Measurements from ENCODE around the gene PCYT1B. TPM values are rescaled to one million over a fixed set of nuclear protein-coding genes. Genes with fewer than 3 reads are reported as not detected.
A peak's percentile ranks its signal among the peaks of the same experiment; 100 is the strongest.

The PCYT1B gene
- total RNA-seq, 1 experiment from 2014 or later: 24.7 TPM

GRCh38 chrX:24651783-24652182 lies 4.6 kb upstream of the PCYT1B start:
- Mint-ChIP-seq H3K27me3 (ENCODE audit: insufficient read depth, unreplicated experiment) (no peaks in the 10 kb centered on the region), H3K27ac (ENCODE audit: unreplicated experiment) (no peak overlapping the region), H3K36me3 (ENCODE audit: insufficient read depth, unreplicated experiment) (no peaks in the 10 kb centered on the region), H3K9me3 (ENCODE audit: unreplicated experiment) (no peaks in the 10 kb centered on the region), H3K4me1 (ENCODE audit: low read depth, unreplicated experiment) (no peaks in the 10 kb centered on the region), H3K4me3 (ENCODE audit: unreplicated experiment) (no peak overlapping the region)
- intact Hi-C loops (cut with micrococcal nuclease; ENCODE audit: unreplicated experiment): no loop called here
- Histone ChIP-seq H3K27me3 (replicated peaks; ENCODE audit: control insufficient read depth, insufficient read depth, low read length) (no peaks in the 10 kb centered on the region), H3K4me3 (ENCODE audit: low read depth, low read length) (no peak overlapping the region), H3K36me3 (ENCODE audit: control insufficient read depth, insufficient read depth, low read length) (no peaks in the 10 kb centered on the region), H3K4me1 (no peaks in the 10 kb centered on the region), H3K9me3 (no peaks in the 10 kb centered on the region)
- ChIA-PET CTCF (no interaction called here), POLR2A (no interaction called here)
- no TSS peak for BruUV-seq (replicated peaks)
- no peak for DNase-seq
- TF ChIP-seq CTCF (IDR thresholded peaks at IDR 0.05; ENCODE audit: insufficient read depth in 1 of 2, low read depth in 1 of 2, low read length in 1 of 2, severe bottlenecking in 1 of 2, unreplicated experiment in 1 of 2): no peak

GRCh38 chrX:24648495-24648894 lies 1.3 kb upstream of the PCYT1B start:
- Mint-ChIP-seq H3K4me1 (ENCODE audit: low read depth, unreplicated experiment) (no peaks in the 10 kb centered on the region), H3K27ac (ENCODE audit: unreplicated experiment) (no peak overlapping the region), H3K27me3 (ENCODE audit: insufficient read depth, unreplicated experiment) (no peaks in the 10 kb centered on the region), H3K36me3 (ENCODE audit: insufficient read depth, unreplicated experiment) (no peaks in the 10 kb centered on the region), H3K4me3 (ENCODE audit: unreplicated experiment) (no peak overlapping the region), H3K9me3 (ENCODE audit: unreplicated experiment) (no peaks in the 10 kb centered on the region)
- Histone ChIP-seq H3K4me3 (ENCODE audit: low read depth, low read length) (no peak overlapping the region), H3K36me3 (ENCODE audit: control insufficient read depth, insufficient read depth, low read length) (no peaks in the 10 kb centered on the region), H3K4me1 (no peaks in the 10 kb centered on the region), H3K27me3 (replicated peaks; ENCODE audit: control insufficient read depth, insufficient read depth, low read length) (no peaks in the 10 kb centered on the region), H3K9me3 (no peaks in the 10 kb centered on the region)
- POLR2A ChIA-PET: no interaction called here
- DNase-seq: no peak
- CTCF ChIA-PET: no interaction called here
- no peak for TF ChIP-seq CTCF (IDR thresholded peaks at IDR 0.05; ENCODE audit: insufficient read depth in 1 of 2, low read depth in 1 of 2, low read length in 1 of 2, severe bottlenecking in 1 of 2, unreplicated experiment in 1 of 2)
- intact Hi-C loops (cut with micrococcal nuclease; ENCODE audit: unreplicated experiment): no loop called here
- no TSS peak for BruUV-seq (replicated peaks)

- Mint-ChIP-seq H3K27ac (ENCODE audit: unreplicated experiment) (no peak overlapping the region), H3K9me3 (ENCODE audit: unreplicated experiment) (no peaks in the 10 kb centered on the region), H3K27me3 (ENCODE audit: insufficient read depth, unreplicated experiment) (no peaks in the 10 kb centered on the region), H3K4me1 (ENCODE audit: low read depth, unreplicated experiment) (no peaks in the 10 kb centered on the region), H3K4me3 (ENCODE audit: unreplicated experiment) (peak overlapping the region; percentile 70), H3K36me3 (ENCODE audit: insufficient read depth, unreplicated experiment) (no peaks in the 10 kb centered on the region)
- peak overlapping the region; percentile 5; the same call in 1 of the 2 replicates for H3K4me3 ChIP-seq (ENCODE audit: low read depth, low read length)
- intact Hi-C loops (cut with micrococcal nuclease; ENCODE audit: unreplicated experiment): no loop called here
- ChIA-PET POLR2A (no interaction called here), CTCF (no interaction called here)
- no peaks in the 10 kb centered on the region for H3K36me3 ChIP-seq (ENCODE audit: control insufficient read depth, insufficient read depth, low read length)
- DNase-seq: no peak
- H3K4me1 ChIP-seq: no peaks in the 10 kb centered on the region
- H3K9me3 ChIP-seq: no peaks in the 10 kb centered on the region
- no peak for TF ChIP-seq CTCF (IDR thresholded peaks at IDR 0.05; ENCODE audit: insufficient read depth in 1 of 2, low read depth in 1 of 2, low read length in 1 of 2, severe bottlenecking in 1 of 2, unreplicated experiment in 1 of 2)
- no peaks in the 10 kb centered on the region for H3K27me3 ChIP-seq (replicated peaks; ENCODE audit: control insufficient read depth, insufficient read depth, low read length)
- BruUV-seq (replicated peaks): no TSS peak
Measured at GRCh38 chrX:24646745-24647182, 383 bp downstream of the PCYT1B start.

All from Caco-2 (cell line).